RWPE2 (cell line): Measurements from ENCODE around the gene ATG2B.

Experiments used
- ATAC-seq: fragments of 200-7000 bp; cut with Tn5 transposase; 3 replicates; pipeline ENCODE4 v1.9.1; 2021; ENCODE audit warnings: low read depth
- DNase-seq: peaks from one replicate; pipeline ENCODE4 v3.0.0-alpha.2; 2020; ENCODE audit warnings: low spot score
- H3K27ac ChIP-seq: fragments of 450-650 bp; 2 replicates; pipeline ENCODE4 v1.5.1; 2017; ENCODE audit warnings: mild to moderate bottlenecking; ENCODE audit not compliant: poor library complexity, severe bottlenecking
- H3K27me3 ChIP-seq: fragments of 250-450 bp; sonication (Bioruptor Pico); 2 replicates; pipeline ENCODE4 v1.5.1; 2021; ENCODE audit warnings: mild to moderate bottlenecking, moderate library complexity; ENCODE audit not compliant: insufficient read depth, poor library complexity, severe bottlenecking
- H3K36me3 ChIP-seq: fragments of 250-450 bp; sonication (Bioruptor Pico); 2 replicates; pipeline ENCODE4 v1.5.1; 2020; ENCODE audit warnings: low read depth, mild to moderate bottlenecking, moderate library complexity
- H3K4me1 ChIP-seq: fragments of 250-450 bp; sonication (Bioruptor Pico); 2 replicates; pipeline ENCODE4 v1.5.1; 2021; ENCODE audit warnings: mild to moderate bottlenecking, moderate library complexity; ENCODE audit not compliant: insufficient read depth, poor library complexity, severe bottlenecking
- H3K4me3 ChIP-seq: fragments of 250-450 bp; sonication (Bioruptor Pico); 2 replicates; pipeline ENCODE4 v1.5.1; 2021; ENCODE audit warnings: mild to moderate bottlenecking, moderate library complexity; ENCODE audit not compliant: severe bottlenecking
- H3K9me3 ChIP-seq: fragments of 250-450 bp; sonication (Bioruptor Pico); 2 replicates; pipeline ENCODE4 v1.5.1; 2021; ENCODE audit warnings: mild to moderate bottlenecking, moderate library complexity; ENCODE audit not compliant: severe bottlenecking
- CTCF ChIP-seq: fragments of 450-650 bp; IDR thresholded peaks from one replicate; pipeline ENCODE4 v1.5.1; 2017; ENCODE audit warnings: mild to moderate bottlenecking, moderate library complexity; ENCODE audit not compliant: poor library complexity, severe bottlenecking

The ATG2B gene

GRCh38 chr14:96362965-96363750 lies at the start of gene ATG2B, which contains the start of gene GSKIP:
ATG2B (minus strand) TSS chr14:96363341; CDS start chr14:96362976, 365 bp downstream.
GSKIP (plus strand) TSS chr14:96363526; CDS start chr14:96382248, 18,722 bp downstream.
- Histone ChIP-seq H3K27me3 (no peaks in the 10 kb centered on the region), H3K4me1 (peaks cover 18% of the 10 kb centered on the region), H3K27ac (peak within 1 kb of the TSS; percentile 47)

GRCh38 chr14:96410119-96410518 lies 47.0 kb upstream of the ATG2B start:
- Histone ChIP-seq H3K4me3 (no peak overlapping the region), H3K27me3 (no peaks in the 10 kb centered on the region), H3K27ac (no peak overlapping the region), H3K4me1 (no peaks in the 10 kb centered on the region), H3K9me3 (no peaks in the 10 kb centered on the region), H3K36me3 (no peaks in the 10 kb centered on the region)
- ATAC-seq (no peak), DNase-seq (no peak)
- no peak for TF ChIP-seq CTCF

More at GRCh38 chr14:96362965-96363750, at the start of gene ATG2B, which contains the start of gene GSKIP:
- no peaks in the 10 kb centered on the region for H3K9me3 ChIP-seq
- peak within 1 kb of the TSS; percentile 97 for H3K4me3 ChIP-seq
- DNase-seq = peak; percentile 94
- peaks cover 6% of the 10 kb centered on the region; the same call in 1 of the 2 replicates for H3K36me3 ChIP-seq
- peak; percentile 78 for ATAC-seq
- TF ChIP-seq CTCF = no peak

GRCh38 chr14:96409701-96410100 lies 46.6 kb upstream of the ATG2B start:
- Histone ChIP-seq H3K4me1 (no peaks in the 10 kb centered on the region), H3K9me3 (no peaks in the 10 kb centered on the region), H3K36me3 (no peaks in the 10 kb centered on the region), H3K4me3 (no peak overlapping the region), H3K27ac (no peak overlapping the region), H3K27me3 (no peaks in the 10 kb centered on the region)
- no peak for TF ChIP-seq CTCF
- DNase-seq (no peak), ATAC-seq (peak; percentile 36; the same call in 1 of the 3 replicates)

GRCh38 chr14:96408608-96409007 lies 45.5 kb upstream of the ATG2B start:
- Histone ChIP-seq H3K36me3 (no peaks in the 10 kb centered on the region), H3K9me3 (no peaks in the 10 kb centered on the region), H3K27ac (no peak overlapping the region), H3K4me3 (no peak overlapping the region), H3K4me1 (no peaks in the 10 kb centered on the region), H3K27me3 (no peaks in the 10 kb centered on the region)
- no peak for ATAC-seq
- no peak for TF ChIP-seq CTCF
- no peak for DNase-seq
